ENCODE measurements around the gene RPS6KB2. TPM values are rescaled to one million over a fixed set of nuclear protein-coding genes. Genes with fewer than 3 reads are reported as not detected.

RPS6KB2 gene
- total RNA-seq, 1 donor from 2014 or later = 72.3 TPM

DNA sequence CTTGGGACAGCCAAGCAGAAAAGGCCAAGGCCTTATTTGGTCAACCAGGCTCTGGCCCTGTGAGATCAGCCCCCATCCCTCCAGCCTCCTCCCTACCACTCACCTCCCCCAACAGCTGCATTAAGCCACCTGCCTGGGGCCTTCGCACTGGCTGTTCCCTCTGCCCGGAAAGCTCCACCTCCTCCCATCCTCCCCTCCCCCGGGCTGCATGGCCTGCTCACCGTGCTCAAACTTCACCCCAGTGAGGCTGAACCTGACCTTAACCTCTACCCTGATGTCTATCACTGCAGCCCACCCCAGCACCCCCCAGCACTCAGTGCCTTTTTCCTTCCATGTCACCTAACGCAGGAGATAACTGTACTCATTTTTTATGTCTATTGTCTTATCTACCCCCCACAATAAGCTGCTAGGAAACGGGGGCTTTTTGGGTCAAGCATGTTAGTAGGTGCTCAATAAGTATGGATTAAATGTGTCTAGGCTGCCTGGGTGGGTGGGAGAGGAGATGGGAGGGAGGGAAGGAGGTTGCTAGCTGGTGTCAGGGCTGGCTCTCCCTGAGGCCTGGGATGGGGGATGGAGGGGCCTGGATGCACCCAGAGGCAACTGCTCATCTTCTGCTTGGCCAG, 8.3 kb downstream of the RPS6KB2 start:
- H3K36me3 ChIP-seq = peaks cover 52 to 65% of the 10 kb centered on the region in 2 donors

GRCh38 chr11:67437082-67437808, 9.0 kb downstream of the RPS6KB2 start, which contains the start of gene PTPRCAP:
TSS of gene PTPRCAP (minus strand) at chr11:67437682. CDS start at chr11:67437619, 63 bp downstream.
- Histone ChIP-seq H3K27me3 (no peaks in the 10 kb centered on the region), H3K27ac (peak within 1 kb of the TSS in 1 of 2 donors; percentile 17), H3K9me3 (no peaks in the 10 kb centered on the region), H3K36me3 (peaks cover 51 to 61% of the 10 kb centered on the region in 2 donors), H3K4me1 (peaks cover 0 to under 1% of the 10 kb centered on the region in 2 donors), H3K4me3 (peak within 1 kb of the TSS in 1 of 2 donors; percentile 35)
- TF ChIP-seq, protein P1, sequence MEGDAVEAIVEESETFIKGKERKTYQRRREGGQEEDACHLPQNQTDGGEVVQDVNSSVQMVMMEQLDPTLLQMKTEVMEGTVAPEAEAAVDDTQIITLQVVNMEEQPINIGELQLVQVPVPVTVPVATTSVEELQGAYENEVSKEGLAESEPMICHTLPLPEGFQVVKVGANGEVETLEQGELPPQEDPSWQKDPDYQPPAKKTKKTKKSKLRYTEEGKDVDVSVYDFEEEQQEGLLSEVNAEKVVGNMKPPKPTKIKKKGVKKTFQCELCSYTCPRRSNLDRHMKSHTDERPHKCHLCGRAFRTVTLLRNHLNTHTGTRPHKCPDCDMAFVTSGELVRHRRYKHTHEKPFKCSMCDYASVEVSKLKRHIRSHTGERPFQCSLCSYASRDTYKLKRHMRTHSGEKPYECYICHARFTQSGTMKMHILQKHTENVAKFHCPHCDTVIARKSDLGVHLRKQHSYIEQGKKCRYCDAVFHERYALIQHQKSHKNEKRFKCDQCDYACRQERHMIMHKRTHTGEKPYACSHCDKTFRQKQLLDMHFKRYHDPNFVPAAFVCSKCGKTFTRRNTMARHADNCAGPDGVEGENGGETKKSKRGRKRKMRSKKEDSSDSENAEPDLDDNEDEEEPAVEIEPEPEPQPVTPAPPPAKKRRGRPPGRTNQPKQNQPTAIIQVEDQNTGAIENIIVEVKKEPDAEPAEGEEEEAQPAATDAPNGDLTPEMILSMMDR (IDR thresholded peaks at IDR 0.05) = no peak
- intact Hi-C loops (cut with DNase I) = no loop called here
- no peak for DNase-seq (ENCODE audit: low spot score in 2 of 2)

More for the DNA sequence above, 8.3 kb downstream of the RPS6KB2 start:
- no peak for DNase-seq (ENCODE audit: low spot score in 2 of 2)
- Histone ChIP-seq H3K27me3 (no peaks in the 10 kb centered on the region), H3K4me3 (peak overlapping the region in 1 of 2 donors; percentile 35), H3K4me1 (no peaks in the 10 kb centered on the region), H3K27ac (peak overlapping the region; percentile 41 to 63), H3K9me3 (no peaks in the 10 kb centered on the region)
- intact Hi-C loops (cut with DNase I) = no loop called here
- TF ChIP-seq, protein P1 (IDR thresholded peaks at IDR 0.05) = no peak

GRCh38 chr11:67437809-67438157, 9.5 kb downstream of the RPS6KB2 start:
- DNase-seq (ENCODE audit: low spot score in 2 of 2) = no peak
- Histone ChIP-seq H3K4me1 (peaks cover 5 to 6% of the 10 kb centered on the region in 2 donors), H3K27me3 (no peaks in the 10 kb centered on the region), H3K9me3 (no peaks in the 10 kb centered on the region), H3K27ac (no peak overlapping the region), H3K4me3 (peak overlapping the region in 1 of 2 donors; percentile 35), H3K36me3 (peaks cover 45 to 56% of the 10 kb centered on the region in 2 donors)
- TF ChIP-seq, protein P1 (IDR thresholded peaks at IDR 0.05) = no peak
- intact Hi-C loops (cut with DNase I) = no loop called here

DNA sequence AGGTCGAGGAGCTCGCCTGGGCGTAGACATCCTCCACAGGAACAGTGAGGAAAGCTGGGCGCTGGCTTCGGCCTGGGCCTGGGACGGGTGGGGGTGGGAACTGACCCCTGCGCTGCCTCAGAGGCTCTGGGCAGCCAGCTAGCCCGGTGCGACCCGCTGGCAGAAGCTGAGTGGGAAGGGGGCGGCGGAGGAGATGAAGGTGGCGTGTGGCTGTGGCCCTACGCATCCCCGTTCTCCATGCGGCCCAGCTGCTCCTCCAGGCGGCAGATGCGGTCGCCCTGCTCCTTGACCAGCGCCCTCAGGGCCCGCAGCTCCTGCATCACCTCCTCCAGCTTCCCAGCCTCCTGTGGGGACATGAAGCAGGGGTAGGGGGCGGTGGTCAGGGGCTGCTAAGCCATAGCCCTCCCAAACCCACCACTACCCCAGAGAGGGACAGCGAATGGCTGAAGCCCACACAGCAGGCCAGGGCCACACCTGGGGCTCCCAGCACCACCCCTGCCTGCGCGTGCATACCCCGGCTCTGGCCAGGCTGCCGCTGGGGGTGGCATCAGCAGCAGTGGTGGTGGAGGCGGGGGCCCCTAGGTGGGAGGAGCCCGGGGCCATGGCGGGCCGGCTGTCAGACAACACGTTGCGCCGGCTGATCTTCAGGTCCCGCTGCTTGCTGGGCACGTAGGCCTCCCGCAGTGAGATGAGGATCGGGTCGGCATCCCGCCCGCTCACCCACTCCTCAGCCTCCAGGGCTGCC, 10.0 kb downstream of the RPS6KB2 start:
- peaks cover 40 to 50% of the 10 kb centered on the region in 2 donors for H3K36me3 ChIP-seq
- TF ChIP-seq, protein P1 (IDR thresholded peaks at IDR 0.05) = no peak
- H3K27ac ChIP-seq = peak overlapping the region in 1 of 2 donors; percentile 53
- peak overlapping the region in 1 of 2 donors; percentile 35 for H3K4me3 ChIP-seq
- intact Hi-C loops (cut with DNase I) = no loop called here
- H3K27me3 ChIP-seq = no peaks in the 10 kb centered on the region
- H3K4me1 ChIP-seq = peaks cover 5 to 7% of the 10 kb centered on the region in 2 donors
- no peaks in the 10 kb centered on the region for H3K9me3 ChIP-seq
- no peak for DNase-seq (ENCODE audit: low spot score in 2 of 2)

- peaks cover 7 to 11% of the 10 kb centered on the region in 2 donors for H3K4me1 ChIP-seq
- intact Hi-C loops (cut with DNase I) = no loop called here
- H3K27me3 ChIP-seq = no peaks in the 10 kb centered on the region
- H3K36me3 ChIP-seq = peaks cover 27 to 38% of the 10 kb centered on the region in 2 donors
- H3K27ac ChIP-seq = peak overlapping the region; percentile 52 to 53
- no peaks in the 10 kb centered on the region for H3K9me3 ChIP-seq
- TF ChIP-seq, protein P1 (IDR thresholded peaks at IDR 0.05) = no peak
- H3K4me3 ChIP-seq = no peak overlapping the region
- no peak for DNase-seq (ENCODE audit: low spot score in 2 of 2)
Measured at GRCh38 chr11:67439321-67440228, 11.3 kb downstream of the RPS6KB2 start.
